HG03354 (cell line): ENCODE data around the gene SEPTIN3.

Source experiments
- ATAC-seq: cut with Tn5 transposase; IDR thresholded peaks from one replicate; pipeline ENCODE4 v1.9.1; 2021; ENCODE audit warnings: mild to moderate bottlenecking; ENCODE audit not compliant: unreplicated experiment, poor library complexity, severe bottlenecking

SEPTIN3 gene

GRCh38 chr22:42001121-42001520 lies 31.9 kb downstream of the SEPTIN3 start:
- ATAC-seq = no peak

DNA sequence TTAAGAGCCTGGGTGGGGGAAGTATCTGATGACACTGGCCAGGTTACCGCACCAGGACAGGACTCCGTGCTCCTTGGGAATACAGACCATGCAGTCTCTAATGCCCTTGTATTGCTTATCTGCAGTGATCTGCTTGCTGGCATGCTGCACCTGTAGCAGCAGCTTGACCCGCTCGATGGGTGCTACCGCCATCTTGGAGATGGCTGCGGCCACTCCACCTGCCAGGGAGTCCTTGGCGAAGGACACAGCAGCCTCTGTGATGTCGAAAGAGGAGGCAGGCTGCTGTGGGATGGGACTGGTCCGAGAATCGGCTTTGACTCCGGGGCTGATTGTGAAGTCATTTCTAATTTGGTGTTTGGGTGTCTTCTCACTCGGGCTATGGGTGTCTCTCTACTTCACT lies 32.5 kb downstream of the SEPTIN3 start:
- ATAC-seq = no peak

- ATAC-seq = no peak
Observed at GRCh38 chr22:42007922-42008321, 38.7 kb downstream of the SEPTIN3 start.

GRCh38 chr22:42010778-42011177 lies 41.5 kb downstream of the SEPTIN3 start:
- ATAC-seq = no peak

DNA sequence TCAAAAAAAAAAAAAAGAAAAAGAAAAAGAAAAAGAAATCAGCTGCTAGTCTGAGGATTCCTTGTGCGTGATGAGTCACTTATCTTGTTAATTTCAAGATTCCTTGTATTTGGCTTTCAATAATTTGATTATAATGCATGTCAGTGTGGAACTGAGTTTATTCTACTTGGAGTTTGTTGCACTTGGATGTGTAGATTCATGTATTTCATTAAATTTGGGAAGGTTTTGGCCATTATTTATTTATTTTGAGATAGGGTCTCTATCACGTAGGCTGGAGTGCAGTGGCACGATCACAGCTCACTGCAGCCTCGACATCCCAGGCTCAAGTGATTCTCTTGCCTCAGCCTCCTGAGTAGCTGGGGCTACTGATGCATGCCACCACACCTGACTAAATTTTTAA lies 44.1 kb downstream of the SEPTIN3 start:
- no peak for ATAC-seq

- no peak for ATAC-seq
Observed at GRCh38 chr22:42016111-42016510, 46.9 kb downstream of the SEPTIN3 start.

DNA sequence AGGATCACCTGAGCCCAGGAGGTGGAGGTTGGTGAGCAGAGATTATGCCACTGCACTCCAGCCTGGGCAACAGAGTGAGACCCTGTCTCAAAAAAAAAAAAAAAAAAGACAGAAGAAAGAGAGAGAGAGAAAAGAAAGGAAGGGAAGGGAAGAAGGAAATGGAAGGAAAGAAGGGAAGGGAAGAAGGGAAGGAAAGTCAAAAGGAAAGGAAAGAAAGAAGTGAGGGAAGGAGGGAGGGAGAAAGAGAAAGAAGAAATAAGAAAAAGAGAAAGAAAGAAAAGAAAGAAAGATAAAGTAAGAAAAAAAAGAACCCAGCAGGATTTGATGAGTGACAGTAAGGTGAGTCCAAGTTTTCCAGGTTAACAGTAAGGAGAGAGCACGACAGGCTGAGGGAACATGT lies 49.0 kb downstream of the SEPTIN3 start:
- ATAC-seq = no peak
